Heart right ventricle (tissue), 16 donors: ENCODE data around the gene JUP. TPM values are rescaled to one million over a fixed set of nuclear protein-coding genes. Genes with fewer than 3 reads are reported as not detected.

Source experiments
- ATAC-seq, 8 donors: fragments of 200-7000 bp; cut with Tn5 transposase; one replicate each; pipeline ENCODE4 v1.9.1; 2020; ENCODE audit warnings: mild to moderate bottlenecking in 8 of 8, moderate library complexity in 8 of 8, moderate number of reproducible peaks in 1 of 8
- DNase-seq, 2 donors: peaks; one replicate each; pipeline ENCODE4 v3.0.0-alpha.2; 2020
- H3K27ac ChIP-seq, 10 donors: fragments of 200-600 bp; sonication (generic) in 2 of 10; one replicate each; pipeline versions ENCODE4 v1.5.0 to v1.8.0; 2020 to 2022; ENCODE audit warnings: mild to moderate bottlenecking in 3 of 10
- H3K27me3 ChIP-seq, 7 donors: fragments of 200-600 bp; one replicate each; pipeline ENCODE4 v1.8.0; 2021 to 2022; ENCODE audit warnings: mild to moderate bottlenecking in 2 of 7
- H3K36me3 ChIP-seq, 9 donors: fragments of 200-600 bp; sonication (generic) in 1 of 9; one replicate each; pipeline versions ENCODE4 v1.5.0 to v1.8.0; 2020 to 2022; ENCODE audit warnings: mild to moderate bottlenecking in 2 of 9
- H3K4me1 ChIP-seq, 9 donors: fragments of 200-600 bp; sonication (generic) in 1 of 9; one replicate each; pipeline versions ENCODE4 v1.5.0 to v1.8.0; 2020 to 2022; ENCODE audit warnings: mild to moderate bottlenecking in 4 of 9
- H3K4me3 ChIP-seq, 10 donors: fragments of 200-600 bp; sonication (generic) in 2 of 10; one replicate each; pipeline versions ENCODE4 v1.5.0 to v1.8.0; 2020 to 2022; ENCODE audit warnings: mild to moderate bottlenecking in 7 of 10, moderate library complexity in 2 of 10
- H3K9me3 ChIP-seq, 11 donors: fragments of 200-600 bp in 10 of 11; sonication (generic) in 2 of 11; one replicate each; pipeline versions ENCODE4 v1.5.0 to v1.8.0; 2013 to 2022; ENCODE audit warnings: mild to moderate bottlenecking in 2 of 11, control low read depth in 1 of 11, moderate library complexity in 1 of 11
- WGBS, 2 donors: extraction: QIAGEN DNeasy Blood & Tissue Kit; methylation state at CpG; one replicate each; pipeline ENCODE4 v1.1.7; 2013; ENCODE audit warnings: inconsistent platforms in 1 of 2; 5-methylcytosine and 5-hydroxymethylcytosine counted together
- intact Hi-C, 10 donors: fragments of 100-400 bp; cut with DNase I; formaldehyde crosslinking; loops; one replicate each; pipeline versions ENCODE4 v1.11.1 to v1.14.2; 2022
- polyA plus RNA-seq, 2 donors: library from polyadenylated mRNA; stranded (reverse); fragments of 200-250 nt; gene quantifications; one replicate each; pipeline ENCODE4 v1.2.3, GENCODE V29; 2013
- total RNA-seq, 10 donors: library from RNA; stranded (reverse); fragmentation: NEBNext Ultra II Directional in 3 of 10; extraction: Animal tissue kit (Norgen Biotek cat#: 25700) in 3 of 10; gene quantifications; one replicate each; pipeline versions ENCODE4 v1.2.1 to v1.2.4, GENCODE V29; 2021 to 2023
- TF ChIP-seq, protein P1 (sequence below), 9 donors: fragments of 200-600 bp; sonication (generic) in 2 of 9; IDR thresholded peaks; one replicate each; pipeline versions ENCODE4 v1.5.0 to v1.8.0; 2021 to 2022; ENCODE audit warnings: antibody characterized with exemption in 9 of 9, mild to moderate bottlenecking in 5 of 9, moderate library complexity in 1 of 9
- donor health status: Arrhythmogenic right ventricular cardiomyopathy.
- donor health status: ischemic (EF 13 %, LVEDD 7.1; RV severe dilation, severe dysfunction).
- donor health status: healthy with polysubstance abuse.
- donor health status: DM: no; HTN: yes; CAD: no.
- donor health status: DM: no; HTN: no; CAD: no.
- donor health status: ischemic (EF 25% LVEDD 6.9; RV normal size, moderate dysfunction).
- donor health status: ischemic (EF 25% LVEDD 5.7; RV mildly dilated, moderate dysfunction).
- donor health status: healthy.
- donor health status: DM: yes; HTN: yes; CAD: no.
- donor health status: Ischemic cardiomyopathy.
- donor health status: ischemic (EF 35%, LVEDD 5.7; RV mildly dilated, moderate dysfunction).
- donor health status: nonischemic (EF 11% LVEDD 7.7; RV severe dilation, severe dysfunction).
- donor health status: DM: yes; HTN: yes; CAD: no.
- donor health status: PGD.
- donor health status: ischemic (EF 29% LVEDD 5.4; RV normal size, mild dysfunction).
- donor health status: nonischemic (EF 23%, LVEDD 6.1; RV moderate dilation, normal function).

Gene JUP
- total and polyA plus RNA-seq, 12 donors, result 80.2 to 217 (median 154) TPM

DNA sequence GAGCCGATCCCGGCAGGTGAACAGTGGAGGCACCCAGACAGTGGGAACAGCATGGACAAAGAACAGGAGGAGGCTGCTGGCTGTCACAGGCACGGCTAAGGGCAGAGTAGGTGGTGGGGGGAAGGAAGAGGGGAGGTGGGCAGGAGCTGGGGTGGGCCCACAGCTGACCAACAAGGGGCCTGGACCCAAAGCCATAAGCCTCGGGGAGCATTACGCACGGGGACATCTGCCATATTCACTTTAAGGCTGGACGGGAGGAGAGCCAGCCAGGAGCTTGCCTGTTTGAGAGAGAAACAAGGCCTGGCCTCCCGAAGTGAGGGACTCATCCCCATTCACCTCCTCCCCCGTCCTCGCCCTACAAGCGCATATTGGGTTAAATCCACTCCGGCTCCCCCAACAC is 32.4 kb downstream of the JUP start:
- peaks cover 0 to 68% (median 41%) of the 10 kb centered on the region in 9 donors for H3K36me3 ChIP-seq

DNA sequence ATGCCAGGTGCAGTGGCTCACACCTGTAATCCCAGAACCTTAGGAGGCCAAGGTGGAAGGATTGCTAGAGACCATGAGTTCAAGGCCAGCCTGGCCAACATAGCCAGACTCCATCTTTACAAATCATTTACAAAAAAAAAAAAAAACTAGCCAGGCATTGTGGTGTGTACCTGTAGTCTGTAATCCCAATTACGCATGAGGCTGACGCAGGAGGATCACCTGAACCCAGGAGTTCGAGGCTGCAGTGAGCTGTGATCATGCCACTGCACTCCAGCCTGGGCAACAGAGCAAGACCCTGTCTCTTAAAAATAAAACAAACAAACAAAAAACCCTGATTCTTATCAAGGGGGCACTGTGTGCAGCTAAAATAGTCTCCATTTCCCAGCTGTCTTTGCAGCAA is 35.2 kb downstream of the JUP start:
- ATAC-seq (no peak), DNase-seq (no peak)
- intact Hi-C loops, result no loop called here
- WGBS, 2 donors, result 76 to 80% methylated on average over 3 of the region's 3 CpGs
- peaks cover 0 to 40% (median 16%) of the 10 kb centered on the region in 9 donors for H3K36me3 ChIP-seq
- H3K4me3 ChIP-seq, result no peak overlapping the region
- TF ChIP-seq, protein P1, sequence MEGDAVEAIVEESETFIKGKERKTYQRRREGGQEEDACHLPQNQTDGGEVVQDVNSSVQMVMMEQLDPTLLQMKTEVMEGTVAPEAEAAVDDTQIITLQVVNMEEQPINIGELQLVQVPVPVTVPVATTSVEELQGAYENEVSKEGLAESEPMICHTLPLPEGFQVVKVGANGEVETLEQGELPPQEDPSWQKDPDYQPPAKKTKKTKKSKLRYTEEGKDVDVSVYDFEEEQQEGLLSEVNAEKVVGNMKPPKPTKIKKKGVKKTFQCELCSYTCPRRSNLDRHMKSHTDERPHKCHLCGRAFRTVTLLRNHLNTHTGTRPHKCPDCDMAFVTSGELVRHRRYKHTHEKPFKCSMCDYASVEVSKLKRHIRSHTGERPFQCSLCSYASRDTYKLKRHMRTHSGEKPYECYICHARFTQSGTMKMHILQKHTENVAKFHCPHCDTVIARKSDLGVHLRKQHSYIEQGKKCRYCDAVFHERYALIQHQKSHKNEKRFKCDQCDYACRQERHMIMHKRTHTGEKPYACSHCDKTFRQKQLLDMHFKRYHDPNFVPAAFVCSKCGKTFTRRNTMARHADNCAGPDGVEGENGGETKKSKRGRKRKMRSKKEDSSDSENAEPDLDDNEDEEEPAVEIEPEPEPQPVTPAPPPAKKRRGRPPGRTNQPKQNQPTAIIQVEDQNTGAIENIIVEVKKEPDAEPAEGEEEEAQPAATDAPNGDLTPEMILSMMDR (IDR thresholded peaks at IDR 0.05), result no peak
- H3K27me3 ChIP-seq, result no peaks in the 10 kb centered on the region
- H3K4me1 ChIP-seq, result no peaks in the 10 kb centered on the region
- no peak overlapping the region for H3K27ac ChIP-seq
- no peaks in the 10 kb centered on the region for H3K9me3 ChIP-seq

More for the DNA sequence above, 32.4 kb downstream of the JUP start:
- intact Hi-C loops, result no loop called here
- Histone ChIP-seq H3K27me3 (no peaks in the 10 kb centered on the region), H3K4me3 (no peak overlapping the region), H3K4me1 (no peaks in the 10 kb centered on the region), H3K27ac (no peak overlapping the region), H3K9me3 (no peaks in the 10 kb centered on the region)
- TF ChIP-seq, protein P1 (IDR thresholded peaks at IDR 0.05), result no peak
- WGBS, 2 donors, result 77 to 81% methylated on average over 12 of the region's 12 CpGs
- ATAC-seq, result peak in 1 of 8 donors; percentile 6
- DNase-seq, result no peak

DNA sequence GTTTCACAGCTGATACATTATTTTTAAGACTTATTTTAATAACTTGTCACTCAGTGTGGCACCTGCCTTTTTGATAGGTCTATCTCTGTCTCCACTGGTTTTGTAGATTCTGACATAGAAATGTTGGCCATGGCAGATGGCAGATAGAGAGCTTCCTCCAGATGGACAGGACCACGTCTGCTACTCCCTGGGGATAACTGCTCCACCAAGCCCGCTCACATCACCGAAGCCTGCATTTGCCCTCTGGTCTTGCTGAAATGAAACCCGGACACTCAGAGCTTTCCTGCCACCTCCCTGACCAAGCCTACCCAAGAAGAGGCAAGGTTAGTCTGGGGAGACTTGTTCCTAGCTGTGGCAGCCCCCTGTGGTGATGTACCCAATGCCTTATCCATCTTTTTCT is 35.6 kb downstream of the JUP start:
- ATAC-seq (no peak), DNase-seq (no peak)
- Histone ChIP-seq H3K4me1 (no peaks in the 10 kb centered on the region), H3K27me3 (no peaks in the 10 kb centered on the region), H3K9me3 (no peaks in the 10 kb centered on the region), H3K27ac (no peak overlapping the region), H3K36me3 (peaks cover 0 to 36% (median 11%) of the 10 kb centered on the region in 9 donors), H3K4me3 (no peak overlapping the region)
- TF ChIP-seq, protein P1 (IDR thresholded peaks at IDR 0.05), result no peak
- intact Hi-C loops, result no loop called here
- 68 to 71% methylated on average over 4 of the region's 4 CpGs for WGBS, 2 donors

DNA sequence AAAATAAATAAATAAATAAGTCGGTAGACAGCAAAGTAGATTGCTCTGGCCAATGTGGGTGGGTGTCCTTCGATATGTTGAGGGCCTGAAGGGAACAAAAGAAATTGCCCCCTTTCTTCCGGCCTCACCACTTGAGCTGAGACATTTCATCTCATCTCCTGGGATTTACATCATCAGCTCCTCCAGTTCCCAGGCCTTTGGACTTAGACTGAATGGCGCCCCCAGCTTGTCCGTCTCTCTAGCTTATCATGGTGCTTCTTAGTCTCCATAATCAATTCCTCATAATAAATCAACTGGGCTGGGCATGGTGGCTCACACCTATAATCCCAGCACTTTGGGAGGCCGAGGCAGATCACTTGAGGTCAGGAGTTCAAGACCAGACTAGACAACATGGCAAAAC is 38.2 kb downstream of the JUP start:
- Histone ChIP-seq H3K36me3 (peaks cover 0 to 13% (median 0%) of the 10 kb centered on the region in 9 donors), H3K4me1 (no peaks in the 10 kb centered on the region), H3K27ac (no peak overlapping the region), H3K27me3 (no peaks in the 10 kb centered on the region), H3K9me3 (no peaks in the 10 kb centered on the region), H3K4me3 (no peak overlapping the region)
- DNase-seq, result no peak
- intact Hi-C loops, result no loop called here
- 80 to 84% methylated on average over 6 of the region's 6 CpGs for WGBS, 2 donors
- ATAC-seq, result no peak
- TF ChIP-seq, protein P1 (IDR thresholded peaks at IDR 0.05), result no peak
